HUES6 (cell line): Measurements from ENCODE around the gene PRSS58.

Source experiments
- H3K27ac ChIP-seq: 2 replicates; pipeline ENCODE4 v1.7.0; 2013; ENCODE audit warnings: low read depth, mild to moderate bottlenecking, low read length, inconsistent platforms
- H3K27me3 ChIP-seq: 2 replicates; pipeline ENCODE4 v1.6.1; 2013; ENCODE audit warnings: low read length; ENCODE audit not compliant: control insufficient read depth, insufficient read depth
- H3K36me3 ChIP-seq: 2 replicates; pipeline ENCODE4 v1.6.1; 2013; ENCODE audit warnings: low read length; ENCODE audit not compliant: control insufficient read depth, insufficient read depth
- H3K4me1 ChIP-seq: 2 replicates; pipeline ENCODE4 v1.6.1; 2013; ENCODE audit warnings: low read length; ENCODE audit not compliant: control insufficient read depth, insufficient read depth
- H3K4me3 ChIP-seq: 2 replicates; pipeline ENCODE4 v1.5.1; 2013; ENCODE audit warnings: low read depth, low read length
- H3K9ac ChIP-seq: one replicate; pipeline ENCODE4 v1.6.1; 2013; ENCODE audit warnings: mild to moderate bottlenecking, low read length
- H3K9me3 ChIP-seq: 2 replicates; pipeline ENCODE4 v1.6.1; 2013; ENCODE audit warnings: low read depth, low read length; ENCODE audit not compliant: control insufficient read depth, insufficient read depth

Gene PRSS58

GRCh38 chr7:142275028-142275427 lies 17.2 kb upstream of the PRSS58 start:
- Histone ChIP-seq H3K9ac (no peak overlapping the region), H3K4me1 (no peaks in the 10 kb centered on the region; the same call in 1 of the 2 replicates), H3K9me3 (peaks cover 8% of the 10 kb centered on the region; the same call in 1 of the 2 replicates), H3K27me3 (peaks cover 5% of the 10 kb centered on the region), H3K4me3 (no peak overlapping the region), H3K36me3 (no peaks in the 10 kb centered on the region), H3K27ac (no peak overlapping the region)

GRCh38 chr7:142272841-142273240 lies 15.0 kb upstream of the PRSS58 start:
- no peaks in the 10 kb centered on the region for H3K27me3 ChIP-seq
- no peak overlapping the region for H3K9ac ChIP-seq
- no peak overlapping the region for H3K4me3 ChIP-seq
- H3K4me1 ChIP-seq = no peaks in the 10 kb centered on the region; the same call in 1 of the 2 replicates
- no peaks in the 10 kb centered on the region for H3K36me3 ChIP-seq
- H3K27ac ChIP-seq = no peak overlapping the region
- peaks cover 8% of the 10 kb centered on the region; the same call in 1 of the 2 replicates for H3K9me3 ChIP-seq

DNA sequence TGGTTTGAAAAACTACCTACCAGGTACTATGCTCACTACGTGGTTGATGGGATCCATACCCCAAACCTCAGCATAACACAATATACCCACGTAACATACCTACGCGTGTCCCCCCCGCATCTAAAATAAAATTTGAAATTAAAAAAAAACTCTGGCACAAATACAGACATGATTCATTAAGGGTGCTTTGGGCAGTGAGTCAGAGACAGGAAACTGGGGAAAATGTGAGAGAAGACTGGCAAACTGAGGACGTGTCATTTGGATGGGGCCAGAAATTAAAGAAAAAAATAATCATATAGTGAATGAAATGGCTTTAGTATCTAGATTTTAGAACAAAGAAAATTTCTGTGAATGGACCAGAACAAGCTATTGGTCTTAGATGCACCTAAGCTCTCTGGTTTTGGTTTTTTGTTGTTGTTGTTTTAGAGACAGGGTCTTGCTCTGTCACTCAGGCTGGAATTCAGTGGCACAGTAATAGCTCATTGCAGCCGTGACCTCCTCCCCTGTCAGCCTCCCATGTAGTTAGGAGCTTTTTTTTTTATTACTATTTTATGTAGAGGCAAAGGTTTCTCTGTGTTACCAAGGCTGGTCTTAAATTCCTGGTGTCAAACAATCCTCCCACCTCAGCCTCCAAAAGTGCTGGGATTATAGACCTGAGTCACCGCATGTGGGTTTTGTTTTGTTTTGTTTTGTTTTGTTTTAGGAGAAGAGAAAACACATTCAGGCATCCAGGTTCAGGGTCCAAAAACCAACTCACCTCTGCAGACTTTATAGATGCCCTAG lies 5.9 kb upstream of the PRSS58 start:
- Histone ChIP-seq H3K36me3 (no peaks in the 10 kb centered on the region), H3K9ac (no peak overlapping the region), H3K27ac (no peak overlapping the region), H3K4me1 (no peaks in the 10 kb centered on the region), H3K4me3 (no peak overlapping the region), H3K27me3 (no peaks in the 10 kb centered on the region), H3K9me3 (0 out of 2 replicates have a peak, but pooled peaks cover 5% of the 10 kb centered on the region)

GRCh38 chr7:142250705-142251104 lies 7.2 kb downstream of the PRSS58 start:
- Histone ChIP-seq H3K27me3 (no peaks in the 10 kb centered on the region), H3K36me3 (no peaks in the 10 kb centered on the region), H3K9ac (no peak overlapping the region), H3K4me3 (no peak overlapping the region), H3K9me3 (no peaks in the 10 kb centered on the region), H3K27ac (no peak overlapping the region), H3K4me1 (peaks cover 6% of the 10 kb centered on the region; the same call in 1 of the 2 replicates)

DNA sequence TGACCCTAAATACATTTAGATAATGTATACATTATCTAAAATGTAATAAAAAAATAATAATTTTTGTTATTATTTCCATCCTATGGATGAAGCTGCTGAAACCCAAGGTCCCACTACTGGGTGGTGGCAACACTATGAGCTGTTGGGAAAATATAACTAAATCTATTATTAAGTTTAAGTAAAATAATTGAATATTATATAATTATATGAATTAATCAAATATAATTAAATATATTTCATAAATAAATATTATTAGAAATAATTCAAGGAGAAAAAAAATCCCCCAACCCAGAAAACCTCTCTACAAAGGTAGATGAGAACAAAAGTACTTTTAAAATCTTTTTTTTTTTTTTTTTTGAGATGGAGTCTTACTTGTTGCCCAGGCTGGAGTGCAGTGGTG lies 7.9 kb downstream of the PRSS58 start:
- H3K27me3 ChIP-seq = no peaks in the 10 kb centered on the region
- no peaks in the 10 kb centered on the region for H3K9me3 ChIP-seq
- no peaks in the 10 kb centered on the region for H3K36me3 ChIP-seq
- no peak overlapping the region for H3K27ac ChIP-seq
- no peak overlapping the region for H3K9ac ChIP-seq
- H3K4me1 ChIP-seq = peaks cover 6% of the 10 kb centered on the region; the same call in 1 of the 2 replicates
- H3K4me3 ChIP-seq = no peak overlapping the region

DNA sequence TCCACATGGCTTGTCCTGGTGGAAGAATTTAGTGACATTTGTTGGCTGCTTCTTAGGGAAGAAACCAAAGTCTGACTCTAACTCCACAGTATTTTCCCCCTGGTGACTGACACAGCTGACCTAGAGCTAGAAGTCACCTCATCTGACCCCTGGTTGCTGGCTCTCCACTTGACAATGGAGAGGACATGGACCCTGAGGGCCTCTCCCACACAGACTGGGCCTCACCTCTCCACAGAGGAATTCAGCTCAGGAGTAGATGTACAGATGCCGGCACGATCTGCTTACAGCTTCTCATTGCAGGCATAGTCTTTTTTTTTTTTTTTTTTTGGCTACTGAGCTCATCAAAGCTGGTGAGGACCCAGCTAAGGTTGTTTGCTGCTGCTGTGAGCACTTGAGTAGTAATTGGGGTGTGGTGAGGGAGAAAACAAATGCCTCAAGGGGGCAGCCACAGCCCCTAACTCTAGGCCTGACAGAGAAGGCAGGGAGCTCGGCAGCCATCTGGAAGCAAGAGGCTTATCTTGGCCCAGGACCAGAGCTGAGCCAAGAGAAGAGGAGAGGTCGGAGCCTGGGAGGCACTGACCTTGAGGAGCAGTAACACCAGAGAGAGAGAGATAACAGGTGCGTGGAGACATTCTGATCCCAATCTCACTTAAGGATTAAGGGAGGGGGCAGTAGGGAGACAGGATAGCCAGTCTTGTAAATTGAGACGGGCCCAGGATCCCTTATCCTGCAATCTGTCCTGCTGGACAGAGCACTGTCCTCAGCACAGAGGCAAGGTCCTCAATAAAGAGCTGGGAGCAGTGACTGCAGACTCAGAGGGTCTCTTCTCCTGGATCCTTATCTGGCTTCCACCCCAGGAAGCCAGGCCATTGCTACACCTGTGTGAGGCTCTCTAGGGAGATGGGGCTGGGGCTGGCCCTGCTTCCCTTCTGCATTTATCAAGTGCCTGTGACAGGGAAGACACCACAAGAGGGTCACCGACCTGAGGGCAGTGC lies 9.4 kb downstream of the PRSS58 start:
- Histone ChIP-seq H3K9ac (no peak overlapping the region), H3K27ac (no peak overlapping the region), H3K9me3 (no peaks in the 10 kb centered on the region), H3K27me3 (no peaks in the 10 kb centered on the region), H3K36me3 (no peaks in the 10 kb centered on the region), H3K4me1 (peaks cover 6% of the 10 kb centered on the region; the same call in 1 of the 2 replicates), H3K4me3 (no peak overlapping the region)

DNA sequence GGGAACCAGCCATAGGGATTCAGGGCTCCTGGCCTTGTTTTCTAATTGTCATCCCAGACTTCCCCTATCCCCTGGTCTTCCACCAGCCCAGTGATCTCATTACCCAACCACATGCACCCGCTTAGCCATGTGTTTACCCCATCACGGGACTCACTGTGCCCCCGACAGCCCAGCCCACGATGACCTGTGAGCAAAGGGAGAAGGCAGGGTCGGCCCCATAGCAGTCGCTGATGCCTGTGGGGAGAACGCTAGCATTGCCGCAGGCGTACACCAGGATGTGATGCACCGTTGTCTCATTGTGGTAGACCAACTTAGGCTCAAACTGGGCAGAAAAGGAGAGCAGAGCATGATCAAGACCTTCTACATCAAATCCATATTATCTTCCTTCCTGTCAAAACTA lies 14.0 kb downstream of the PRSS58 start:
- Histone ChIP-seq H3K9ac (no peak overlapping the region), H3K27me3 (no peaks in the 10 kb centered on the region; the same call in 1 of the 2 replicates), H3K27ac (no peak overlapping the region), H3K4me1 (no peaks in the 10 kb centered on the region), H3K36me3 (no peaks in the 10 kb centered on the region), H3K9me3 (no peaks in the 10 kb centered on the region), H3K4me3 (no peak overlapping the region)

DNA sequence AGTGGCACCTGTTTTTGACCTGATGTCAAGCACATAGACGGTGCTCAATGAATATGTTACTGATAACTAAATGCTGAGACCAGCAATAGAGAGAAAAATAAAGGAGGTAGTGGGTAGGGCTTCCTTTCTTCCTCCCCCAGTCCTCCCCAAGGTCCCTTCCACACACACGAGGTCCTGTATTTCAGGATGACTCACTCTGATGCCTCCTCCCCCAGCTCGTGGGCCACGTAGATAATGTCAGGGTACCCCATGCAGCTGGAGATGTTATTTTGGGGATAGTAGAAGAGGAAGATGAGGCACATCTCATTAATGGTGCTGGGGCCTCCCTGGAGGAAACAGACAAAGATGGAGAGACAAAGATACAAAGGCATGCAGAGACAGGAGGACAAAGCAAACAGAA lies 17.3 kb downstream of the PRSS58 start:
- peaks cover 8% of the 10 kb centered on the region; the same call in 1 of the 2 replicates for H3K27me3 ChIP-seq
- H3K36me3 ChIP-seq = no peaks in the 10 kb centered on the region
- no peak overlapping the region for H3K27ac ChIP-seq
- no peaks in the 10 kb centered on the region for H3K9me3 ChIP-seq
- H3K4me3 ChIP-seq = no peak overlapping the region
- no peak overlapping the region for H3K9ac ChIP-seq
- H3K4me1 ChIP-seq = no peaks in the 10 kb centered on the region

DNA sequence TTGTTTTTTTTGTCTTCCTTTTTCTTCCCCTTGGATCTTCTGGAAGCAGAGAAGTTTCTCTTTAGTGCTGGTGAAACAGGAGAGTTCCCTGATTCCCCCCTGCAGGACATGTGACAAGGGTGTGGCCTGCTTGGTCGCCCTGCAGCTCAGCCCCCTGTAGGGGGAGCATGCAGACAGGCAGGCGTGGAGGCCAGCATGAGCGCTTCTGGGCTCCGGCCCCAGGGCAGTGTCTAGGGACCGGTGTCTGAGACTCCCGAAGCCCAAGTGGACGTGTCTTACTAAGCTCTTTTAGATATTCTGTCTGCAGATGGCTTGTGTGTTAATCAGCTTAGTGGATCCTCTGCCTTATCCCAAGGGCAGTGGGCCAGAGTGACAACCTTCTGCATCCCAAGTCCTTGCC lies 26.1 kb downstream of the PRSS58 start:
- Histone ChIP-seq H3K27me3 (peaks cover 8% of the 10 kb centered on the region; the same call in 1 of the 2 replicates), H3K36me3 (no peaks in the 10 kb centered on the region), H3K9ac (no peak overlapping the region), H3K9me3 (peaks cover 3% of the 10 kb centered on the region; the same call in 1 of the 2 replicates), H3K4me3 (no peak overlapping the region), H3K4me1 (no peaks in the 10 kb centered on the region), H3K27ac (no peak overlapping the region)

- Histone ChIP-seq H3K9ac (no peak overlapping the region), H3K9me3 (peaks cover 3% of the 10 kb centered on the region; the same call in 1 of the 2 replicates), H3K4me3 (no peak overlapping the region), H3K27ac (no peak overlapping the region), H3K36me3 (no peaks in the 10 kb centered on the region), H3K27me3 (no peaks in the 10 kb centered on the region; the same call in 1 of the 2 replicates), H3K4me1 (no peaks in the 10 kb centered on the region)
Observed at GRCh38 chr7:142228537-142229104, 29.2 kb downstream of the PRSS58 start.
